ENCODE data around the gene IFI27L1.
A peak's percentile ranks its signal among the peaks of the same experiment; 100 is the strongest.

The IFI27L1 gene

DNA sequence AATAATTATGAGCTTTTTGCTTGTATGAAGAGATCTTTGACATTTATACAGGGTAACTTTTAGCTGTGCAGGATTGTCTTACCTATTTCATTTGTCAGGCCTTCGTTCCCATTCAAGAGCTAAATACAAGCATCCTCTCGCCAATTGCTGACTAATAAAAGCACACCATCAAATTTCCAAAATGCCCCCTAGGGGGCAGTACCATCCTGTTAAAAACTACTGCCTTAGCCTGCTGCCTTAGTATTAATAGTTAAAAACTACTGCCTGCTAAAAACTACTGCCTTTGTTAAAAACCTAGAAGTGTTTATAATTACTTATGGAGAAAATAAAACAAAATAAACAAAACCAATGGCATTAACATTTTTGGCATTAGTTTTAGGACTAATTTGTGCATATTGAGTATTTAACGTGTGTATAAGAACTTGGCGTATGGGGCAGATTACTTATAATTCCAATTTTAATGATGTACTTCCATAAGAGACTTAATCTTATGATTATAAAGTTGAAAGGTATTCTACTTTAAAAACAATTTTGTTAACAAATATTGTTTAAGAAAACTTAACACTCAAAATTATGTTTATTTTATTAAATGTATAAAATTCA, 51.3 kb downstream of the IFI27L1 start:
- TF ChIP-seq POLR2A (IDR thresholded peaks at IDR 0.05; ENCODE audit: low read length) (no peak), GATA1 (IDR thresholded peaks at IDR 0.05; ENCODE audit: low read depth, low read length) (no peak)

GRCh38 chr14:94135476-94135875, 54.4 kb downstream of the IFI27L1 start:
- no peak for DNase-seq
- TF ChIP-seq GATA1 (IDR thresholded peaks at IDR 0.05; ENCODE audit: low read depth, low read length) (no peak), POLR2A (IDR thresholded peaks at IDR 0.05; ENCODE audit: low read length) (no peak)

More for the DNA sequence above, 51.3 kb downstream of the IFI27L1 start:
- peak; percentile 63 to 77 for DNase-seq

- TF ChIP-seq GATA1 (IDR thresholded peaks at IDR 0.05; ENCODE audit: low read depth, low read length) (no peak), POLR2A (IDR thresholded peaks at IDR 0.05; ENCODE audit: low read length) (no peak)
- peak; percentile 69 to 81 for DNase-seq
Observed at GRCh38 chr14:94136575-94137331, 55.6 kb downstream of the IFI27L1 start.

DNA sequence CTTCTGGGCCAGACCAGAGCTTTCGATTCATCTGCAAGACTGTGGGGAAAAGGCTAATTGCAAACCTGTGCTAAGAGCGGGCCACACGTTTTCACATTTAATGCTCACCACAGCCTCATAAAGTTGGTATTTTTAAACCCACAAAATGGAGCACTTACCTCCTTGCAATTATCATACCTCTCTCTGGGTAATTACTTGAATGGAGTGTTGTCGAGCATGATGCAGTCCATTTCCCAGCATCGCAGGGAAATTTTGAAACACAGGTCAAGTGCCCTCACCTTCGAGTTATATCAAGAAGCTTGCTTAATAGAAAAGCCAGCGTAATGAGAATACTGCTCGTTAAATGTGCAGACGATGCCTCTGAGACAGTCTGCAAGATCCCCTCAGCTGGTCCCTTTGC, 57.1 kb downstream of the IFI27L1 start:
- DNase-seq, result no peak
- no peak for TF ChIP-seq POLR2A (IDR thresholded peaks at IDR 0.05; ENCODE audit: low read length)
- no peak for TF ChIP-seq GATA1 (IDR thresholded peaks at IDR 0.05; ENCODE audit: low read depth, low read length)

GRCh38 chr14:94139006-94139405, 57.9 kb downstream of the IFI27L1 start:
- DNase-seq, result no peak
- TF ChIP-seq POLR2A (IDR thresholded peaks at IDR 0.05; ENCODE audit: low read length), result no peak
- TF ChIP-seq GATA1 (IDR thresholded peaks at IDR 0.05; ENCODE audit: low read depth, low read length), result no peak

GRCh38 chr14:94139421-94139820, 58.3 kb downstream of the IFI27L1 start:
- DNase-seq, result no peak

GRCh38 chr14:94142247-94142646, 61.1 kb downstream of the IFI27L1 start:
- no peak for TF ChIP-seq POLR2A (IDR thresholded peaks at IDR 0.05; ENCODE audit: low read length)
- TF ChIP-seq GATA1 (IDR thresholded peaks at IDR 0.05; ENCODE audit: low read depth, low read length), result no peak
- no peak for DNase-seq

More at GRCh38 chr14:94139421-94139820, 58.3 kb downstream of the IFI27L1 start:
- TF ChIP-seq POLR2A (IDR thresholded peaks at IDR 0.05; ENCODE audit: low read length) (no peak), GATA1 (IDR thresholded peaks at IDR 0.05; ENCODE audit: low read depth, low read length) (no peak)

DNA sequence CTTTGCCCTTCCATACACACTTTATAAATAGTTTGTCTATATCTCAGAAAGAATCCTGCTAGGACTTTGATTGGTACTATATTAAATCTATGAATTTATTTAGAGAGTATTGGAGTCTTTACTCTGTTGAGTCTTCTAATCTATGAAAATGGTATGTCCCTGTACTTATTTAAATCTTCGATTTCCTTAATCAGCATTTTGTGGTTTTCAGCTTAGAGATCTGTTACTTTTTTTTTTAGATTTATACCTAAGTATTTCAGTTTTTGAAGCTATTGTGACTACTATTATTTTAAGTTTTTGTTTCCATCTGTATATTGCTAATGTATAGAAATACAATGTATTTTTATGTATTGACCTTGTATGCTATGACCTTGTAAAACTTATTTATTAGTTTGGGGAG, 61.7 kb downstream of the IFI27L1 start:
- TF ChIP-seq POLR2A (IDR thresholded peaks at IDR 0.05; ENCODE audit: low read length) (no peak), GATA1 (IDR thresholded peaks at IDR 0.05; ENCODE audit: low read depth, low read length) (no peak)
- DNase-seq, result no peak

GRCh38 chr14:94143239-94143638, 62.1 kb downstream of the IFI27L1 start:
- TF ChIP-seq GATA1 (IDR thresholded peaks at IDR 0.05; ENCODE audit: low read depth, low read length) (no peak), POLR2A (IDR thresholded peaks at IDR 0.05; ENCODE audit: low read length) (no peak)
- peak; percentile 4 to 8 for DNase-seq

GRCh38 chr14:94143711-94144110, 62.6 kb downstream of the IFI27L1 start:
- TF ChIP-seq GATA1 (IDR thresholded peaks at IDR 0.05; ENCODE audit: low read depth, low read length) (no peak), POLR2A (IDR thresholded peaks at IDR 0.05; ENCODE audit: low read length) (no peak)
- no peak for DNase-seq

DNA sequence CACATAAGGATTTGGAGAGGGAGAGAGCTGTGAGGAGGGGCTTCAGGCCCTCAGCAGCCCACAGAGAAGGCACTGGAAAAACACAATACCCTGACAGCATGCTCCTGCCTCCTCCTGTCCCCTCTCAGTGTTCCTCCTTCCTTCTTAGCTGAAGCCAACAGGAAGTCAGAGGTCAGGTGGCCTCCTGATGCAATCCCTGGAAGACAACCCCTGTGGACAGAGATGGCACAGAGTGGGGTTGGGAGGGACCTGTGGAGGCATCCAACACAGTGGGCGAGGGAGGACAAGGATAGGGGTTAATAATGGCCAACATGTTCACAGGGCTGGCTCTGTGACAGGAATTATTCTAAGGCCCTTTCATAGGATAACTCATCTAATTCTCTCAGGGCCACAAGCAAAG, 63.7 kb downstream of the IFI27L1 start:
- TF ChIP-seq POLR2A (IDR thresholded peaks at IDR 0.05; ENCODE audit: low read length), result no peak
- DNase-seq, result no peak

GRCh38 chr14:94145902-94146527, 64.9 kb downstream of the IFI27L1 start:
- no peak for TF ChIP-seq POLR2A (IDR thresholded peaks at IDR 0.05; ENCODE audit: low read length)
- TF ChIP-seq GATA1 (IDR thresholded peaks at IDR 0.05; ENCODE audit: low read depth, low read length), result no peak
- no peak for DNase-seq

Measured in erythroblast (primary cell).